GM12878 (cell line): ENCODE results near the gene SYCP2.

Experiments
- CEBPB ChIP-seq, 2 experiments: fragments of 150-350 bp in 1 of 2; IDR thresholded peaks; 2 replicates each; pipeline ENCODE4 v1.6.1; 2012 to 2014; ENCODE audit warnings: low read depth in 2 of 2, low read length in 2 of 2, borderline replicate concordance in 1 of 2, inconsistent platforms in 1 of 2
- CHD2 ChIP-seq: IDR thresholded peaks from 2 replicates; pipeline ENCODE4 v1.6.1; 2011; ENCODE audit warnings: low read depth, low read length, improper control_type of control experiment, borderline replicate concordance
- ESRRA ChIP-seq: IDR thresholded peaks from 2 replicates; pipeline ENCODE4 v1.6.1; 2012; ENCODE audit warnings: mild to moderate bottlenecking, low read length, improper control_type of control experiment
- EZH2 ChIP-seq: IDR thresholded peaks from 2 replicates; pipeline ENCODE4 v1.6.1; 2012; ENCODE audit warnings: low read depth, mild to moderate bottlenecking, control low read depth, inconsistent platforms, low read length, borderline replicate concordance; ENCODE audit not compliant: control insufficient read depth
- HDAC6 ChIP-seq: fragments of 200-600 bp; sonication (generic); IDR thresholded peaks from one replicate; pipeline ENCODE4 v1.8.0; 2017; ENCODE audit warnings: antibody characterized with exemption; ENCODE audit not compliant: unreplicated experiment
- NBN ChIP-seq: fragments of 450-650 bp; IDR thresholded peaks from 2 replicates; pipeline ENCODE4 v1.6.1; 2016
- PAX5 ChIP-seq: IDR thresholded peaks from 2 replicates; pipeline ENCODE4 v1.6.1; 2011; ENCODE audit warnings: low read depth, low read length, borderline replicate concordance
- RAD21 ChIP-seq: IDR thresholded peaks from 2 replicates; pipeline ENCODE4 v1.6.1; 2011; ENCODE audit warnings: mild to moderate bottlenecking, low read depth, low read length, moderate library complexity; ENCODE audit not compliant: insufficient read depth
- SMC3 ChIP-seq: IDR thresholded peaks from 2 replicates; pipeline ENCODE4 v1.6.1; 2011; ENCODE audit warnings: low read length, improper control_type of control experiment, borderline replicate concordance
- TCF3 ChIP-seq: IDR thresholded peaks from 2 replicates; pipeline ENCODE4 v1.6.1; 2012; ENCODE audit warnings: low read depth, mild to moderate bottlenecking, low read length, borderline replicate concordance; ENCODE audit not compliant: insufficient read depth
- TF ChIP-seq, protein P1 (sequence below), 3 experiments: IDR thresholded peaks in 2 of 3; conservative IDR thresholded peaks in 1 of 3; 2 replicates each; pipeline ENCODE4 v1.5.1; 2011; ENCODE audit warnings: low read depth in 3 of 3, low read length in 3 of 3, mild to moderate bottlenecking in 3 of 3, control low read depth in 2 of 3, moderate library complexity in 2 of 3, inconsistent platforms in 1 of 3, mixed read lengths in 1 of 3; ENCODE audit not compliant: control insufficient read depth in 2 of 3, insufficient read depth in 1 of 3; ENCODE audit errors: extremely low read depth in 1 of 3
- TF ChIP-seq, protein P2 (sequence below): IDR thresholded peaks from 2 replicates; pipeline ENCODE4 v1.6.1; 2011; ENCODE audit warnings: low read depth, low read length, improper control_type of control experiment, borderline replicate concordance
- TF ChIP-seq, protein P3 (sequence below): IDR thresholded peaks from 2 replicates; pipeline ENCODE4 v1.6.1; 2012; ENCODE audit warnings: low read depth, low read length, improper control_type of control experiment

DNA sequence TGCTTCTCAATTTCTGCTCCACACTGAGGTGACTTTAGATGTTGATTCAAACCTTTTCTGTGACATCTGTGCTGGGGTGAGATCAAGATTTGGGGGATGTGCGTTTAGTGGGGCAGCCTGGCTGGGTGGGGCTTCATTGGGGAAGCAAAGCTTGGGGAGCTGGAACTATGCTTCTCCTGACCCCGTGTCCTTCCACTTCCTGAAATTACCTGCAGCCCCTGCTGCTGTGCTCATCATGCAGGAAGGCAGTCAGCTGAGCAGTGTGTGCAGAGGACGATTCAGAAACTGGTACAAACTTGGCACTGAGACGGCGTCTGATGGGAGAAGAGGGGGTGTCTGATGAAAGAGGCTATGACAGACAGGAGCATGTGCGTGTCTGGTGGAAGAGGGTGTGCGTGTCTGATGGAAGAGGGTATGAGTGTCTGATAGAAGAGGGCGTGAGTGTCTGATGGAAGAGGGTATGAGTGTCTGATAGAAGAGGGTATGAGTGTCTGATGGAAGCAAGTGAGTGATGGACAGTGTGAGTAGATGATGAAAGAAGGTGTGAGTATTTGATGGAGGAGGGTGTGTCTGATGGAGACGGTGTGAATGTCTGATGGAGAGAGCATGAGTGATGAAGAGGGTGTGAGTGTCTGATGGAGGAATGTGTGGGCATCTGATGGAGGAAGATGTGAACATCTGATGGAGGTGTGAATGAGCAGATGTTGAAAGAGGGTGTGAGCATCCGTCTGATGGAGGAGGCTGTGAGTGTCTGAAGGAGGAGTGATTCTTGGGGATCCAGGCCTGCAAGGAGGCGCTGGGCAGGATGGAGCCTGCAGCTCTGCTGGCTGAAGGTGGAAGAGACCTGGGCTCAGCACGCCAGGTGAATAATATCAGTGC lies 103.4 kb downstream of the SYCP2 start:
- TF ChIP-seq, protein P1, sequence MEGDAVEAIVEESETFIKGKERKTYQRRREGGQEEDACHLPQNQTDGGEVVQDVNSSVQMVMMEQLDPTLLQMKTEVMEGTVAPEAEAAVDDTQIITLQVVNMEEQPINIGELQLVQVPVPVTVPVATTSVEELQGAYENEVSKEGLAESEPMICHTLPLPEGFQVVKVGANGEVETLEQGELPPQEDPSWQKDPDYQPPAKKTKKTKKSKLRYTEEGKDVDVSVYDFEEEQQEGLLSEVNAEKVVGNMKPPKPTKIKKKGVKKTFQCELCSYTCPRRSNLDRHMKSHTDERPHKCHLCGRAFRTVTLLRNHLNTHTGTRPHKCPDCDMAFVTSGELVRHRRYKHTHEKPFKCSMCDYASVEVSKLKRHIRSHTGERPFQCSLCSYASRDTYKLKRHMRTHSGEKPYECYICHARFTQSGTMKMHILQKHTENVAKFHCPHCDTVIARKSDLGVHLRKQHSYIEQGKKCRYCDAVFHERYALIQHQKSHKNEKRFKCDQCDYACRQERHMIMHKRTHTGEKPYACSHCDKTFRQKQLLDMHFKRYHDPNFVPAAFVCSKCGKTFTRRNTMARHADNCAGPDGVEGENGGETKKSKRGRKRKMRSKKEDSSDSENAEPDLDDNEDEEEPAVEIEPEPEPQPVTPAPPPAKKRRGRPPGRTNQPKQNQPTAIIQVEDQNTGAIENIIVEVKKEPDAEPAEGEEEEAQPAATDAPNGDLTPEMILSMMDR (IDR thresholded peaks at IDR 0.05 in 2 of 3, conservative IDR thresholded peaks at IDR 0.05 in 1 of 3; ENCODE audit: control insufficient read depth in 2 of 3, extremely low read depth in 1 of 3, insufficient read depth in 1 of 3, low read depth in 3 of 3, low read length in 3 of 3), result no peak
- TF ChIP-seq, protein P2, sequence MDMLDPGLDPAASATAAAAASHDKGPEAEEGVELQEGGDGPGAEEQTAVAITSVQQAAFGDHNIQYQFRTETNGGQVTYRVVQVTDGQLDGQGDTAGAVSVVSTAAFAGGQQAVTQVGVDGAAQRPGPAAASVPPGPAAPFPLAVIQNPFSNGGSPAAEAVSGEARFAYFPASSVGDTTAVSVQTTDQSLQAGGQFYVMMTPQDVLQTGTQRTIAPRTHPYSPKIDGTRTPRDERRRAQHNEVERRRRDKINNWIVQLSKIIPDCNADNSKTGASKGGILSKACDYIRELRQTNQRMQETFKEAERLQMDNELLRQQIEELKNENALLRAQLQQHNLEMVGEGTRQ, result no peak
- TF ChIP-seq NBN (no peak), CEBPB (IDR thresholded peaks at IDR 0.05; ENCODE audit: borderline replicate concordance in 1 of 2, low read depth in 2 of 2, low read length in 2 of 2) (no peak), HDAC6 (no peak), ESRRA (no peak), RAD21 (no peak), CHD2 (no peak), SMC3 (no peak), PAX5 (no peak), EZH2 (no peak), TCF3 (no peak)
- TF ChIP-seq, protein P3, sequence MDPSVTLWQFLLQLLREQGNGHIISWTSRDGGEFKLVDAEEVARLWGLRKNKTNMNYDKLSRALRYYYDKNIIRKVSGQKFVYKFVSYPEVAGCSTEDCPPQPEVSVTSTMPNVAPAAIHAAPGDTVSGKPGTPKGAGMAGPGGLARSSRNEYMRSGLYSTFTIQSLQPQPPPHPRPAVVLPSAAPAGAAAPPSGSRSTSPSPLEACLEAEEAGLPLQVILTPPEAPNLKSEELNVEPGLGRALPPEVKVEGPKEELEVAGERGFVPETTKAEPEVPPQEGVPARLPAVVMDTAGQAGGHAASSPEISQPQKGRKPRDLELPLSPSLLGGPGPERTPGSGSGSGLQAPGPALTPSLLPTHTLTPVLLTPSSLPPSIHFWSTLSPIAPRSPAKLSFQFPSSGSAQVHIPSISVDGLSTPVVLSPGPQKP, result no peak
